T-cell (primary cell): ENCODE measurements around the gene PGR. TPM values are rescaled to one million over a fixed set of nuclear protein-coding genes. Genes with fewer than 3 reads are reported as not detected.

ENCODE experiments used
- ATAC-seq, 4 experiments: fragments of 200-7000 bp in 3 of 4; fragments of 150-1000 bp in 1 of 4; cut with Tn5 transposase; replicated peaks in 1 of 4; 1 replicate in 3 of 4; 2 replicates in 1 of 4; pipeline ENCODE4 v1.10.0; 2021; ENCODE audit warnings: moderate library complexity in 3 of 4, mild to moderate bottlenecking in 2 of 4, moderate number of reproducible peaks in 1 of 4
- CTCF ChIA-PET, 2 donors: fragments of 300-600 bp; sonication (Branson Sonifier 250); formaldehyde crosslinking; loops; one replicate each; lab custom pipeline; 2022; ENCODE audit warnings: antibody characterized with exemption in 2 of 2; lab: Charles Lee
- POLR2A ChIA-PET, 2 donors: fragments of 300-600 bp; sonication (Branson Sonifier 250); formaldehyde crosslinking; loops; one replicate each; lab custom pipeline; 2022; ENCODE audit warnings: antibody characterized with exemption in 2 of 2; lab: Charles Lee
- DNase-seq, 35 experiments: peaks; one replicate each; pipeline versions ENCODE4 v3.0.0 to v3.0.0-alpha.2; 2013 to 2023
- H3K27ac ChIP-seq: one replicate; pipeline ENCODE4 v1.5.1; 2013; ENCODE audit warnings: low read length
- H3K27me3 ChIP-seq, 2 experiments: replicated peaks in 1 of 2; 1 replicate in 1 of 2; 2 replicates in 1 of 2; pipeline versions ENCODE4 v1.6.1 to v1.7.0; 2013; ENCODE audit warnings: low read length in 1 of 2, mixed read lengths in 1 of 2; ENCODE audit not compliant: control insufficient read depth in 2 of 2, insufficient read depth in 2 of 2; ENCODE audit errors: extremely low read depth in 1 of 2
- H3K36me3 ChIP-seq, 2 donors: 1 replicate in 1 of 2; 2 replicates in 1 of 2; pipeline versions ENCODE4 v1.6.1 to v1.7.0; 2013; ENCODE audit warnings: low read length in 1 of 2; ENCODE audit not compliant: control insufficient read depth in 2 of 2, insufficient read depth in 1 of 2; ENCODE audit errors: extremely low read depth in 1 of 2
- H3K4me1 ChIP-seq, 2 experiments: 1 replicate in 1 of 2; 2 replicates in 1 of 2; pipeline versions ENCODE4 v1.6.1 to v1.7.0; 2013; ENCODE audit warnings: low read length in 2 of 2, mixed read lengths in 1 of 2; ENCODE audit not compliant: insufficient read depth in 2 of 2, control insufficient read depth in 1 of 2; ENCODE audit errors: extremely low read depth in 1 of 2
- H3K4me3 ChIP-seq, 2 donors: 1 replicate in 1 of 2; 2 replicates in 1 of 2; pipeline versions ENCODE4 v1.5.1 to v1.7.0; 2013; ENCODE audit warnings: mild to moderate bottlenecking in 2 of 2, low read length in 1 of 2, moderate library complexity in 1 of 2; ENCODE audit not compliant: control insufficient read depth in 1 of 2; ENCODE audit errors: extremely low read depth in 1 of 2
- H3K9me3 ChIP-seq: 2 replicates; pipeline ENCODE4 v1.7.0; 2013
- H3K27ac Mint-ChIP-seq, 2 donors: one replicate each; pipeline ENCODE4 v1.8.0; 2020 to 2021; ENCODE audit warnings: mild to moderate bottlenecking in 2 of 2, mixed read lengths in 2 of 2
- H3K27me3 Mint-ChIP-seq, 2 donors: one replicate each; pipeline ENCODE4 v1.8.0; 2021 to 2022; ENCODE audit warnings: mixed read lengths in 2 of 2
- H3K36me3 Mint-ChIP-seq: one replicate; pipeline ENCODE4 v1.8.0; 2021; ENCODE audit warnings: mixed read lengths
- H3K4me1 Mint-ChIP-seq, 3 donors: one replicate each; pipeline ENCODE4 v1.8.0; 2020 to 2022; ENCODE audit warnings: mixed read lengths in 3 of 3, mild to moderate bottlenecking in 1 of 3
- H3K4me3 Mint-ChIP-seq, 3 donors: one replicate each; pipeline ENCODE4 v1.8.0; 2020 to 2022; ENCODE audit warnings: mild to moderate bottlenecking in 3 of 3, mixed read lengths in 3 of 3, moderate library complexity in 3 of 3
- H3K9me3 Mint-ChIP-seq, 3 donors: one replicate each; pipeline ENCODE4 v1.8.0; 2020 to 2022; ENCODE audit warnings: mixed read lengths in 3 of 3
- WGBS: methylation state at CpG from one replicate; pipeline ENCODE4 v1.1.5; 2013; ENCODE audit warnings: missing lambda C conversion rate; ENCODE audit not compliant: insufficient coverage; 5-methylcytosine and 5-hydroxymethylcytosine counted together
- total RNA-seq, 35 experiments: library from RNA in 6 of 35; stranded (reverse) in 6 of 35; fragments of 120-200 nt in 1 of 35; gene quantifications; one replicate each; pipeline versions ENCODE4 v1.2.1 to v1.2.4 and lab custom pipeline; 2013 to 2026

The PGR gene
- total RNA-seq, 5 donors from 2014 or later (not counting 1 experiment from before 2014, with no cell fraction given) = 0.06 to 0.10 TPM; not detected in 3

DNA sequence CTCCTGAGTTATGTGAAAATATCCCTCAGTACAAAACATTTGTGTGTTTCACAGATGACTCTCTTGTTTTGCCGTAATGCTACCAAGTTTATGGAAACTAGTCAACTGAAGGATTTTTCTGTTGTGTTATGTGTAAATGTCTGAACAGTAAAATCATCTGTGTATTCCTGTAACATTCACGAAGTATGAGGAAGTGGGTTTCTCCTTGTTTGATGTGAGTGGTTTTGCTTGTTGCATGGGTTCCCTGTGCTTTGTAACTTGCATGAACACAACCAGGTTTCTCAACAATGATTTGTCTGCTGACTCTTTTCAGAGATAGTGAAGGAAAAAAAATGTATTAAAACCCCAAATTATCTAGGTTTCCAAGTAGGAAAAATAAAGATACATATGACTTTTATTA, 138.1 kb downstream of the PGR start:
- no peak for ATAC-seq
- DNase-seq = no peak
- H3K4me3 Mint-ChIP-seq = no peak overlapping the region
- H3K9me3 ChIP-seq = no peaks in the 10 kb centered on the region
- no peak overlapping the region for H3K27ac Mint-ChIP-seq
- no peaks in the 10 kb centered on the region for H3K36me3 ChIP-seq
- peaks cover 0 to 17% of the 10 kb centered on the region in 2 experiments for H3K4me1 ChIP-seq
- H3K27ac ChIP-seq = no peak overlapping the region
- no peaks in the 10 kb centered on the region for H3K9me3 Mint-ChIP-seq
- H3K27me3 Mint-ChIP-seq = no peaks in the 10 kb centered on the region
- H3K4me3 ChIP-seq = no peak overlapping the region
- H3K36me3 Mint-ChIP-seq = no peaks in the 10 kb centered on the region
- no peaks in the 10 kb centered on the region for H3K4me1 Mint-ChIP-seq
- H3K27me3 ChIP-seq = no peaks in the 10 kb centered on the region
- CTCF ChIA-PET = no interaction called here
- POLR2A ChIA-PET = no interaction called here
- whole genome bisulfite sequencing = no CpG with 5 or more reads among the region's 2 CpGs

DNA sequence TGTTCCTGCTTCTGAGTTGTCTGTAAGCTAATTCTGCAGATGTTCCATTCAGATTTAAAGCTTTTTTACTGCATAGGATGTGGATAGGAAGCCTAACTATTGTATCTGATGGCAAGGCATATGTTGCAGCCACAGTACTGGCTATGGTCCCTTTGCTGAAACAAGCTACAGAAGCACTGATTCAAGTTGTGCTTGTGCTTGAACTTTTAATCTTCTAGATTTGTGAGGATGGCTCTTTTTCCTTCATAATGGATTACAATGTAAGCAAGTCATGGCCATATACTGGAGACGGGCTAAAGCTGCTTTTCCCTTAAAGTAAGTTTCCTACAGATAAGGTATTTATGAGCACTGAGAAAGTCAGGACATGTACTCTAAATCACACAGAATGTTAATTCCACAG, 138.7 kb downstream of the PGR start:
- H3K9me3 ChIP-seq = no peaks in the 10 kb centered on the region
- Mint-ChIP-seq H3K9me3 (peaks cover 0 to 5% (median 5%) of the 10 kb centered on the region in 3 donors), H3K4me3 (no peak overlapping the region), H3K4me1 (no peaks in the 10 kb centered on the region), H3K27me3 (no peaks in the 10 kb centered on the region), H3K27ac (no peak overlapping the region), H3K36me3 (no peaks in the 10 kb centered on the region)
- H3K36me3 ChIP-seq = no peaks in the 10 kb centered on the region
- ChIA-PET CTCF (no interaction called here), POLR2A (no interaction called here)
- no peak overlapping the region for H3K27ac ChIP-seq
- no peaks in the 10 kb centered on the region for H3K27me3 ChIP-seq
- no CpG with 5 or more reads among the region's 1 CpG for WGBS
- peaks cover 0 to 17% of the 10 kb centered on the region in 2 experiments for H3K4me1 ChIP-seq
- H3K4me3 ChIP-seq = no peak overlapping the region
- ATAC-seq (no peak), DNase-seq (no peak)

DNA sequence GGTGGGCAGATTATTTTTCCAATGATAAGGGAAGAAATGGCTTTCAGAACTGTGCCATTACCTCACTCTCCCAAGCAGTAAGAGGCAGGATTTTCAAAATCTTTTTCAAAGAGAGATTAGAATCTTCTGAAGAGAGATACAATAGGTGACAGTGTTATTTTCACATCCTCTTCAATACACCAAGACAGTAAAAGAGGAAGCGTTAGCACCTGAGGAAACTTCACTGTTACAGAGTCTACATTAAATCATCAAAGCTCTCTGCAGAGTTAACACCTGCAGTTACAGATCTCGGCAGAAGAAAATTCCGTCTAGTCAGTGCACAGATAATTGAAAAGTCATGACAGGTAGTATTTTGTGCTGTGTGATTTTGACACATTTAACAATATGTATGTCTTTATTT, 144.9 kb downstream of the PGR start:
- H3K27me3 Mint-ChIP-seq = no peaks in the 10 kb centered on the region
- Histone ChIP-seq H3K27me3 (no peaks in the 10 kb centered on the region), H3K27ac (no peak overlapping the region), H3K4me3 (no peak overlapping the region), H3K9me3 (no peaks in the 10 kb centered on the region), H3K4me1 (no peaks in the 10 kb centered on the region), H3K36me3 (no peaks in the 10 kb centered on the region)
- H3K4me1 Mint-ChIP-seq = no peaks in the 10 kb centered on the region
- CTCF ChIA-PET = no interaction called here
- no peak overlapping the region for H3K4me3 Mint-ChIP-seq
- WGBS = no CpG with 5 or more reads among the region's 3 CpGs
- POLR2A ChIA-PET = no interaction called here
- H3K27ac Mint-ChIP-seq = no peak overlapping the region
- no peak for ATAC-seq
- no peak for DNase-seq
- H3K9me3 Mint-ChIP-seq = peaks cover 0 to 15% (median 7%) of the 10 kb centered on the region in 3 donors
- H3K36me3 Mint-ChIP-seq = no peaks in the 10 kb centered on the region

DNA sequence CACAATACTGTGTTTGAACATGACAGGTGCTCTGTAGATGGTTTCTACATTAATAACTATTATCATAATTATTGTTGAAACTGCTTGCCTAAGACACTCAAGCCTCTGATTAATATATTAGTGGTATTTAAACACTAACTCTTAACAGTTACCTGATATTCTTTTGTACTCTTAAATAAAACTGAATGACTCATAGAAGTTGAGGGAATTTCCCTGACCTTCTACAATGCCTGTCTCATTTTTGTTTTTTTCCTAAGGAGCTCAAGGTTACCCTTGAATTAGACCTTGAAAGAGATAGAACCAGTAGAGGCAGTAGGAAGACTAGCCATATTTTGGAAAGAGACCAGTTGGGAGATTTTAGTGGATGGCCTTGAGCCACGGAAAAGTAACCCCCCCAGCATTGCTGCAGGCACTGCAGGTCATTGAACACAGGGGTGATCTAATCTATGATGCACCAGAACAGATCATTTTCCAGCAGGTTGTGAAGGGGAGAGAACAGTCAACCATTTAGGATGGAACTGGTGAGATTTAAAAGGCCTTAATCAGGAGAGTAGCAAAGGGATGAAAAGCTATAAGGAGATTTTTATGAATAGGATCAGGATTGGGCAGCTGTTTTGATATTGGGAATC, 148.3 kb downstream of the PGR start:
- ChIA-PET CTCF (no interaction called here), POLR2A (no interaction called here)
- Histone ChIP-seq H3K36me3 (no peaks in the 10 kb centered on the region), H3K4me1 (no peaks in the 10 kb centered on the region), H3K4me3 (no peak overlapping the region), H3K27me3 (no peaks in the 10 kb centered on the region), H3K27ac (no peak overlapping the region), H3K9me3 (no peaks in the 10 kb centered on the region)
- Mint-ChIP-seq H3K4me1 (no peaks in the 10 kb centered on the region), H3K27me3 (no peaks in the 10 kb centered on the region), H3K27ac (no peak overlapping the region), H3K9me3 (peaks cover 2 to 17% (median 9%) of the 10 kb centered on the region in 3 donors), H3K4me3 (no peak overlapping the region), H3K36me3 (no peaks in the 10 kb centered on the region)
- no CpG with 5 or more reads among the region's 1 CpG for WGBS
- no peak for DNase-seq
- ATAC-seq = no peak

DNA sequence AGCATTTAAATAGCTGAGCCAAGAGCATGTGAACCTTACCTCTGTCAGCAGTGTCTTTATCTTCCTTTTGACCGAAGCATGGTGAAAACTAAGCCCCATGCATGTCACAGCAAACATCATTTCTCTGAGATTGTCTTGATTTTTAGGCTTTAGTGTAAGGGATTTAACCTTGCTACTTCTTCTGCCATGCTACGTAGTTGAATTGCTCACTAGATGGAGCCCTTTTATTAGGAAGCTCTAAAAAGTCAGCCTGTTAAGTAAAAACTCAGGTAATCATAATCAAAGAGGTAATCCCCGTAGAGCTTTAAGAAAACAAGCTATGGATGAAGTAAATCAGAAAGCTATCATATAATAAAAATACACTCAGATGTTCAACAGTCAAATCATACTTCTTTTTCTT, 149.5 kb downstream of the PGR start:
- H3K9me3 ChIP-seq = no peaks in the 10 kb centered on the region
- H3K27ac ChIP-seq = no peak overlapping the region
- Mint-ChIP-seq H3K27me3 (no peaks in the 10 kb centered on the region), H3K27ac (no peak overlapping the region), H3K4me1 (no peaks in the 10 kb centered on the region), H3K4me3 (no peak overlapping the region), H3K9me3 (peaks cover 2 to 10% (median 3%) of the 10 kb centered on the region in 3 donors), H3K36me3 (no peaks in the 10 kb centered on the region)
- no CpG with 5 or more reads among the region's 3 CpGs for WGBS
- H3K27me3 ChIP-seq = no peaks in the 10 kb centered on the region
- no peak overlapping the region for H3K4me3 ChIP-seq
- ChIA-PET CTCF (no interaction called here), POLR2A (interaction anchor here in 1 of 2 donors (0.6 kb wide), 1 partner anchor 938 kb away, joined by 3 read pairs; no protein-coding TSS in a partner anchor)
- ATAC-seq (no peak), DNase-seq (no peak)
- H3K4me1 ChIP-seq = no peaks in the 10 kb centered on the region
- no peaks in the 10 kb centered on the region for H3K36me3 ChIP-seq
